Bone marrow (tissue), 2 donors: ENCODE results near the gene PTOV1.

ENCODE experiments used
- DNase-seq, 2 donors: peaks; one replicate each; lab custom pipeline; 2025; lab: John Stamatoyannopoulos, UW

The PTOV1 gene

GRCh38 chr19:49850487-49851342, at the start of gene PTOV1:
TSS of gene PTOV1 (plus strand) at chr19:49851159.
- peak; percentile 79 to 92 for DNase-seq

DNA sequence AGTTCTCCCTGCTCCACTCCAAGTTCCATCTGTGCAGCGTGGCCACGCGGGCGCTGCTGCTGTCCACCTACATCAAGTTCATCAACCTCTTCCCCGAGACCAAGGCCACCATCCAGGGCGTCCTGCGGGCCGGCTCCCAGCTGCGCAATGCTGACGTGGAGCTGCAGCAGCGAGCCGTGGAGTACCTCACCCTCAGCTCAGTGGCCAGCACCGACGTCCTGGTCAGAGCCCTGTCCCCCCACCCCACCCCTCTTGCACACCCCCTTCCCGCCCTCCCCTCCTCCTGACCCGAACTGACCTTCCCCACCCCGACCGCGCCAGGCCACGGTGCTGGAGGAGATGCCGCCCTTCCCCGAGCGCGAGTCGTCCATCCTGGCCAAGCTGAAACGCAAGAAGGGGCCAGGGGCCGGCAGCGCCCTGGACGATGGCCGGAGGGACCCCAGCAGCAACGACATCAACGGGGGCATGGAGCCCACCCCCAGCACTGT, 49.5 kb upstream of the PTOV1 start:
- no peak for DNase-seq

- DNase-seq = no peak
Measured at GRCh38 chr19:49801966-49802661, 48.8 kb upstream of the PTOV1 start.

DNA sequence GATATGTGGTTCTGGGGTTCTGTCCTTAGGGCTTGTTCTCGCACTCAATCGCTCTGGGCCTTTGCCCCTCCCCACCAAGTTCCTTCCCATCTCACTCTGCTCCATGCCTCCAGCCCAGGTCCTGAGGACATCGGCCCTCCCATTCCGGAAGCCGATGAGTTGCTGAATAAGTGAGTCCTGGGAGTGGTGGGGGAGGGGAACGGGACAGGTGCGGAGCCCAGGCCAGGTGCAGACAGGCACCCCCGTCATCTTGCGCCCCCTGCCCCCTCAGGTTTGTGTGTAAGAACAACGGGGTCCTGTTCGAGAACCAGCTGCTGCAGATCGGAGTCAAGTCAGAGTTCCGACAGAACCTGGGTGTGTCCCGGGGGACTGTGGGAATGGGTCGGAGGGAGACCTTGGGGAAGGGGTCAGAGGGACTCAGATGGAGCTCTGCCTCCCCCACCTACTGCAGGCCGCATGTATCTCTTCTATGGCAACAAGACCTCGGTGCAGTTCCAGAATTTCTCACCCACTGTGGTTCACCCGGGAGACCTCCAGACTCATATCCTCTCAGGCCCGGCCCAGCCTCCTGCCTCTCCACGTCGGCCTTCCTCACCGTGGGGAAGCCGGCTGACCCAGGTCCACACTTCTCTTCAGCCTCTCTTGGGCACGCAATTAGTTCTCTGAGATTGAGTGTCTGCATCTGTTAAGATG, 48.0 kb upstream of the PTOV1 start:
- DNase-seq = no peak

- DNase-seq = no peak
Measured at GRCh38 chr19:49803529-49803856, 47.5 kb upstream of the PTOV1 start.

DNA sequence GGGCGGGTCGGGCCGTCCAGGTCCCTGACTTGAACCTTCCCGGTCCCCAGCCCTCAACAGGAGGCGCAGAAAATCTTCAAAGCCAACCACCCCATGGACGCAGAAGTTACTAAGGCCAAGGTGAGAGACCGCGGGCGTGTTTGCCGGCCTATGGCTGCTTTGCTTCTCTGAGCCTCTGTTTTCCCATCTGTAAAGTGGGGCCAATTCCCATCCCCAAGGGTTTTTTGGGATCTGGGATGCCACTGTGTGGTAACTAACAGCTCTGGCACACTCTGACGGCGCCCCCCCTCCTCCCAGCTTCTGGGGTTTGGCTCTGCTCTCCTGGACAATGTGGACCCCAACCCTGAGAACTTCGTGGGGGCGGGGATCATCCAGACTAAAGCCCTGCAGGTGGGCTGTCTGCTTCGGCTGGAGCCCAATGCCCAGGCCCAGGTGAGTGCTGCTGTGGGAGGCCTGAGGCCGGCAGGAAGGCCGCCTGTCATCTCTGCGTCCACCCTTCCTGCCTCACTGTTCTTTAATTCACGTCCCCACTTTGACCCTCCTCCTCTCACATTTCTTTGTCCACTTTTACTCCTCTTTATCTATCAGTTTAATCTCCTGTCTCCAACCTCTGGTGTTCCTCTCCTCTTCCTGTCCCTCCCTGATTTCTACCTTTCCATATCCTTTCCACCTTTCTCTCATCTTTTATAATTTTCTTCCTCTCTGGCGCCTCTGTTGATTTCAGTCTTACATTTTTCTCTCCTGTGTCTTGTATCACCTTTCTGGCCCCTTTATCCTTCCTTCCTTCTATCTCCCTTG, 44.9 kb upstream of the PTOV1 start:
- no peak for DNase-seq

DNA sequence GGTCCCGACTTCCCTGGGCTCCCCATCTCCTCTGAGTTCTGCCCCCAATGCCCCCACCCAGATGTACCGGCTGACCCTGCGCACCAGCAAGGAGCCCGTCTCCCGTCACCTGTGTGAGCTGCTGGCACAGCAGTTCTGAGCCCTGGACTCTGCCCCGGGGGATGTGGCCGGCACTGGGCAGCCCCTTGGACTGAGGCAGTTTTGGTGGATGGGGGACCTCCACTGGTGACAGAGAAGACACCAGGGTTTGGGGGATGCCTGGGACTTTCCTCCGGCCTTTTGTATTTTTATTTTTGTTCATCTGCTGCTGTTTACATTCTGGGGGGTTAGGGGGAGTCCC, 44.4 kb upstream of the PTOV1 start:
- DNase-seq = no peak

- DNase-seq = peak; percentile 18 to 75
Measured at GRCh38 chr19:49807058-49807903, 43.7 kb upstream of the PTOV1 start.

- DNase-seq = no peak
Measured at GRCh38 chr19:49807904-49808675, 42.9 kb upstream of the PTOV1 start.

- DNase-seq = peak in 1 of 2 donors; percentile 62
Measured at GRCh38 chr19:49808711-49809159, 42.2 kb upstream of the PTOV1 start.

DNA sequence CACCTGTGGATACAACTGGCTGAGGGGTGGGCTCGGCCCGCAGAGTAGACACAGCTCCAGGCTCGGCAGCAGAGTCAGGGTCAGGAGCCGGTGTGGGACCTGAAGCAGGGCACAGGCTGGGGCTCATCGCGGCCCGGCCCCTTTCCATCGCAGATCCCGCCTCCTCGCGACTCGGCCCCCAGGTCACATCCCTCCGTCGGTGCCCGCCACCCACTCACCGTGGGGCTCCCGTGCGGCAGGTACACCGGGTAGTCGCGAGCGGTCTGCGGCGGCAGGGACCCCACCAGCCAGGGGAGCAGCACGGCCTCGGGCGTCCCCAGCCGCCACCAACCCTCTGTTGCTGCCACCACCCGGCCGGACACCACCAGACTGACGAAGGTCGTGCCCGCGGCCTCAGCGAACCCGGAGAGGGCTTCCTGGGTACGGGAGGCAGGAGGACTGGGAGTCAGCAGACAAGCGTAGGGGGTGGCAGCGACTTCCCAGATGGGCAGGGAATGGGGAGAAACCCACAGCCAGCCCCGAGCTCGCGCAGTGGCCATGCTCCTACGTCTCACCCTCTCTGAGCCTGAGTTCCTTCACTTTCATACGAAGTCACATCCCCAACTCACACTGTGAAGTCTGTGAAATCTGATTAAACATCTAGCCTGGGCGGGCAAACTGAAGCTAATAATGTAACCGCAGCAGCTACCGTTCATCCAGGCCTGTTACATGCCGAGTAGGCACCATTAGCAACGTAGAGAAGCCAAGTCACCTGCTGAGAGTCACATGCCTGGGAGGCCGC, 41.6 kb upstream of the PTOV1 start:
- DNase-seq = peak in 1 of 2 donors; percentile 62

DNA sequence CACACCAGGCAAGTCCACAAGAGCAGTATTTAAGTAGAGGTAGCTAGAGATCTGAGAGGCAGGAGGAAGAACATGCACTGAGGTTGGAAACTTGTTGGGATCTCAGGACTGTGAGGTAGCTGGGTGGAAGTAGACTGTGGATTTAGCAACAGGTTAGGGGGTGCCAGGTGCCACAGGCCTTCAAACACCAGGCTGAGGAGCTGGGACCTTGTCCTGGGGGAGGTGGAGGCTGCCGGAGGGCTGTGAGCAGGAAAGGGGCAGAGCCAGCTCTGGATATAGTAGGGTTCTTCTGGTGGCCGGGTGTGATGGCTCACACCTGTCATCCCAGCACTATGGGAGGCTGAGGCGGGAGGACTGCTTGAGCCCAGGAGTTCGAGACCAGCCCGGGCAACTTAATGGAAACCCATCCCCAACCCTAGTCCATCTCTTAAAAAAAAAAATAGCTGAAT, 41.0 kb upstream of the PTOV1 start:
- DNase-seq = no peak

GRCh38 chr19:49811328-49811727, 39.6 kb upstream of the PTOV1 start:
- DNase-seq = no peak

DNA sequence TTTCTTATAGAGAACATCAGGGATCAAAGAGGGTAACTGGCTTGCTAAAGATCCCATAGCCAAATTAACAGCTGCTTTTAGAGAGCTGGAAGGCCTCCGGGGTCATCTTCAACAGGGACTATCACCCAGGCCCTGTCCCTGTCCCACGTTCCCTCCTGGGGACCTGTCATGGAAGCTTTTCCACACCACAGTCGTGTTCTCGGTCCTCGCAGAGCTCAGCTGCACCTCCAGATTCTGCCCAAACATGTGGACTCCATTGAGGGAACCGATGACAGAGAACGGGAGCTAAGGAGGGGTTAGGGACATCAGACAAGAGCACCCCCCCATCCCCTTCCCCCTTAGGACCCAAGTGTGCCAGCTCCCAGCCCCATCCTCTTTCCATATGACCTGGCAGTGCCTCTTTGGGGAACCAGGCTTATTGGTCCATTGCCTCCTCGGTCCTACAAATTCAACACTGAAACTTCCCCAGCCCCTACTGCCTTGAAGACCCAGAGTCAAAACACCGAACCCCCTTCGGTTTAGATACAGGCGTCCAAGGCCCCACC, 38.4 kb upstream of the PTOV1 start:
- no peak for DNase-seq

GRCh38 chr19:49812997-49813861, 37.7 kb upstream of the PTOV1 start, which contains the start of gene FUZ:
TSS of gene FUZ (minus strand) at chr19:49813292. CDS start at chr19:49813106, 186 bp downstream.
- peak; percentile 76 to 93 for DNase-seq

DNA sequence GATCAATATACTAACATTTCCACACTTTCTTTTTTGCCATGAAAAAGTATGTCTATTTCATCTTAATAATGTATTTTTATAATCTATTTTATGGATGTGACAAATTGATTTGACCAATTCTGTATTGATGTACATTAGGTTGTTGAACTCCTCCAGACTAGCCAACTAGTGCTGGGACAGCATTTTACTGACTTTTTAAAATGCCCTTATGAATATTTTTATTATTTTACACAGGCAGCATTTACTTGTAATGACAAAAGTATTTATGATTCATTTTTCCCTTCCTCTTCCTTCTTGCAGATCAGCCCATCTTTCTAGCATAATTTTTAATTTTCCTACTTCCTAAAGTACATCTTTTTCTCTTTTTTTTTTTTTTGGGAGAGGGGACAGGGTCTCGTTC, 36.9 kb upstream of the PTOV1 start:
- DNase-seq = no peak

DNA sequence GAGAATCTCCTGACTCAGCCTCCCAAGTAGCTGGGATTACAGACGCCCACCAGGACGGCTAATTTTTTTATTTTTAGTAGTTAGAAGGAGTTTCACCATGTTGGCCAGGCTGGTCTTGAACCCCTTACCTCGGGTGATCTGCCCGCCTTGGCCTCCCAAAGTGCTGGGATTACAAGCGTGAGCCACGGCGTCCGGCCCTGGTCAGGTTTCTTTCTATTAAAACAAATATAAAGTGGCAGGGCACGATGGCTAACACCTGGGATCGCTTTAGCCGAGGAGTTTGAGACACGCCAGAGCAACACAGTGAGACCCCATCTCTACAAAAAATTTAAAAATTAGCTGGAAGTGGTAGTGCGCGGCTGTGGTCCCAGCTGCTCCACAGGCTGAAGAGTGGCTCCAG, 34.4 kb upstream of the PTOV1 start:
- DNase-seq = no peak
